GF-D8 (cell line): ENCODE results near the gene KCNJ16.

Source experiments
- DNase-seq: peaks from one replicate; lab custom pipeline; 2025; lab: John Stamatoyannopoulos, UW

Gene KCNJ16

DNA sequence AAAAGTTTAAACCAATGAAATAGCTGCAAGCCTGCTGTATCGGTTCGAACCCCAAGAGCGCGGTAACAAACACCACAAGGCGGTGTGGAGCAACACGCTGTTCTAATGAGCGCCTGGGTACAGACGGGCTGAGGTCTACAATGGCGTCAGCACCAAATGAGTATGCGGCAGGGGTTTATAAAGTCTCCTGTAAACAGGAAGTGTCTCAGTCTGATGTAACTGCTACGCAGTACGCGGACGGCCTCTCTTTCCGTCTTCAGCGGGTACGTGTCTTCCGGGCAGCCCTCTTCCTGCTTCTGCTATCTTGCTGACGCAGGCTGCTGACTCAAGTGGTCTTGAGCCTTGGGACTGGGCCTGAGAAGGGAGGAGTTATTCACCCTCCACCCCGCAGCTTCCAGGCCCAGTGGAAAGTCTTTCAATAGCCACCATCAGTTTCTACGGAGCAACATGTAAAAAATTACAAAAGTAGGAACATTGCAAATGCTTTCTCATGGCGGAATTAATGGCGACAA lies 53.8 kb downstream of the KCNJ16 start:
- no peak for DNase-seq

DNA sequence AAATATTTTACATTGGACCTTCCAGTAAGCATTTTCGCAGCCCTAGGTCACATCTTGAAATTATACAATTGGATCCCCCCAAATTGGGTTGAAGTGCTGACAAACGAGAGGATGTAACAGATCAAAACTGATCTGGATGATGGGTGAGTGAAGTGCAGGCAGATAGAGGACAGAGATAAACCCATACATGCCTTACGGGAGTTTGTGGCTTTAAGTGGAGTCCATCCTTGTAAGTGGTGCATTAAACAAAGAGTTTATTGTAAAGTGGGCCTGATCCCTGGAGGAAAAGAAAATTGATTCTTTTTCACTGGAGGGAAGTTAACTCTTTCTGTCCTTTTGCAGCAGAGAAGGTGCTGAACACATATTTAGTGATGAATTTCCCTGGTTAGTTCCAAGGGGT lies 55.3 kb downstream of the KCNJ16 start:
- DNase-seq, result no peak

DNA sequence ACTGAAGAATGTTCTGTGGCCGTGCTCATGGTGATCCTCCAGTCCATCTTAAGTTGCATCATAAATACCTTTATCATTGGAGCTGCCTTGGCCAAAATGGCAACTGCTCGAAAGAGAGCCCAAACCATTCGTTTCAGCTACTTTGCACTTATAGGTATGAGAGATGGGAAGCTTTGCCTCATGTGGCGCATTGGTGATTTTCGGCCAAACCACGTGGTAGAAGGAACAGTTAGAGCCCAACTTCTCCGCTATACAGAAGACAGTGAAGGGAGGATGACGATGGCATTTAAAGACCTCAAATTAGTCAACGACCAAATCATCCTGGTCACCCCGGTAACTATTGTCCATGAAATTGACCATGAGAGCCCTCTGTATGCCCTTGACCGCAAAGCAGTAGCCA lies 57.5 kb downstream of the KCNJ16 start:
- no peak for DNase-seq

DNA sequence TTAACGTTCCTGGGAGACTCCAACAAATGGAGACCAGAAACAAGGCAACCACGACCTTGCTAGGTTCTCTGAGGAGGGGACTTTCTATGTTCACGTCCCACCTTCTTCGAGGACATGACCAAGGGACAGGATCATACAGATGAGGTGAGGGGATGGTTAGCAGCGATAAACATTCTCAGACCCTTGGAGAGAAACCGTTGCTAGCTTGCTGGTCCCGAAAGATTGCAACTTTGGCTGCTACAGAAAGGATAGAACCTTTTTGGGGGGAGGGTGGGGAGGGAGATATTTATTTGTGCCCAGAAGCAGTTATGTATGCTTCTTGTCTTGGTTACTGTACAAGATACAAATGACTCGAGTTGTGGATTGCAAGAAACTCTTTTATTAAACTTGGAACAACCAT lies 59.0 kb downstream of the KCNJ16 start:
- no peak for DNase-seq

DNA sequence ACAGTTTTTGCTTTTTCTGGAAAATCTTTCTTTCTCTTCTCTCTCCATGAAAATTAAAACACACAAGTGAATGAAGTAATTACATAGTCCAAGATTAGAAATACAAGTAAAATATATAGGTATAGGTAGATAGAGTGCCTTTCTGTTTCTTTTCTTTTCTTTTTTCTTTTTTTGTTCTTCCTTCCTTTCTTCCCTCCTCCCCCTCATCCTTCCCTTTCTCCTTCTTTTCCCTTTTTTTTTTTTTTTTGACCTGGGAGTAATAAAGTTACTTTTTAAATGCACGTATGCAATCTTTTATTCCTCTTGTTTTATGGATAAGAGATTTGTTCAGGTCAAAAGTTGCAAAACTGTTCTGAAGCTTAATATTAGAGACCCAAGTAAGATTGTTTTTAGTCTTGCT lies 59.8 kb downstream of the KCNJ16 start:
- no peak for DNase-seq

DNA sequence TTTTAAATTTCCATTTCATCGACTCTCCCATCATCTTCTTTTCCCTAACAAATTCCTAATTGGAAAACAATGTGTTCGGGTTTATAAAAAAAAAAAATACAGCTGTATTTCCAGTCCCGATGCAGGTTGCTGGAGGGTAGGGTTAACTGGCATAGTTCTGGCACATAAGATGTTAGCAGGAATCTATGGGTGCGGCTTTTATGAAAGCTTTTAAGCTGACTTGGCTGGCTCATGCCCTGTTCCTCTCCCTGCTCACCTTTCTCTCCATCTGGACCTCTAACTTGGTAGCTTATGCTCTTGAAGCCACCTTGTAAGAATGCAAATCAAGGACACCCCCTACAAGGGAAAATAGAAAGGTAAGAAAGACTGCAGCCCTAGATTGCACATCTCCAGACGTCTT lies 61.1 kb downstream of the KCNJ16 start:
- DNase-seq, result no peak

DNA sequence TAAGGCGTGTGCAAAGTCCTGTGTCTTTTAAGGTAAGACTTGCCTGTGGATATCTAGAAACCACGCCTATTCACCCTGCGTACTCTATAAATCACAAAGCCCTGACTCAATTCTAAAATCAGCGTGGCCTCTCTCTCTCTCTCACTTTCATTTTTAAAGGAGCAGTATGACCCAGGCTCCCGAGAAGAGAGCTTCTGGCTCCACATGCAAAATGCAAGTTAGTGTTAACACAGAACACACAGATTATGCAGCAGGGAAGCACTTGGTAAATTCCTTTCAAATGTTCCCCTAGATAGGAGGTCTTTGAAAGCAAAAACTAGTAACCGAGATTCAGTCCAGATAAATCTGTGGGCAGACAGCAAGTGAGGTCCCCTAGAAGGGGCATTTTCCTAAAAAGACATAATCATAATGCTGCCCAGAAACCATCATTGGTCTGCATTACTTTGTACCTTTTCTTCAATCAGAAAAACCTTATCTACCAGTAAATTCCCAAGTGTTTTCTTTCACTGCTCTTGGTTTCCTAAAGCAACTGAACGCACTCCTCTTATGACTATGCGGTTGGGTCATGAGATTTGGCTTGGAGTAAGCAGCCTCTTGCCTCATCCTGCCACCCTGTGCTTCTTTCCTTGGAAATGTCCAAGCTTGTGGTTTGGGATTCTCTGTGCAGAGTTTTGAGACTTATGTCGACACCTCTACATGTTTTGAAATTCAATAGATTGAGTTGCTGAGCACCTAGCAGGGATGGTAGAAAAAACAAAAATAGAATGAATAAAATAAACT lies 62.6 kb downstream of the KCNJ16 start:
- no peak for DNase-seq

DNA sequence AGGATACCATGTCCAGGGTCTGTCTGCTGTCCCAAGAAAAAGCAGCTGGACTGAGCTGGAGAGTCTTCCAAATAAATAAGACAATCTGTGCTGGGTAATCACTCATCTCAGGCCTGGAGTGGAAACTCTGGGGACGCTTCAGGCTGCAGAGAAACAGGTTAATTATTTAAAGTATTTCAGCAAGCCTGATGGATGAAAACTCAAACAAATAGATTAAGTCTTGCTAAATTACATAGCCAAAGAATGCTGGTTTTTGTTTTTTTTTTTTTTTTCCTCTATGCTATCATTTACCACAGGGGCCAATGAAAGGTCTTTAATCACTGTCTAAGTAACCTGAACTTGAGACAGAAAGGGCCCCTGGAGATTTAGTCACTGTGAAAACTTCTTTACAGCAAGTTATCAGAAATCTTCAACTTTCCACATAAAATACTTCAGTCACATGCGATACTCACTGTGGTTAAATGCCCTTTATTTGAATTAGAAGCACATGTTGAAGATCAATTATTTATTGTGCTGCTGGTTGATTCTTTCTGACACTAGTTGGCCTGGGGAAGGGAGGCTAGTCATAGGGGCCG lies 63.4 kb downstream of the KCNJ16 start:
- DNase-seq, result no peak

DNA sequence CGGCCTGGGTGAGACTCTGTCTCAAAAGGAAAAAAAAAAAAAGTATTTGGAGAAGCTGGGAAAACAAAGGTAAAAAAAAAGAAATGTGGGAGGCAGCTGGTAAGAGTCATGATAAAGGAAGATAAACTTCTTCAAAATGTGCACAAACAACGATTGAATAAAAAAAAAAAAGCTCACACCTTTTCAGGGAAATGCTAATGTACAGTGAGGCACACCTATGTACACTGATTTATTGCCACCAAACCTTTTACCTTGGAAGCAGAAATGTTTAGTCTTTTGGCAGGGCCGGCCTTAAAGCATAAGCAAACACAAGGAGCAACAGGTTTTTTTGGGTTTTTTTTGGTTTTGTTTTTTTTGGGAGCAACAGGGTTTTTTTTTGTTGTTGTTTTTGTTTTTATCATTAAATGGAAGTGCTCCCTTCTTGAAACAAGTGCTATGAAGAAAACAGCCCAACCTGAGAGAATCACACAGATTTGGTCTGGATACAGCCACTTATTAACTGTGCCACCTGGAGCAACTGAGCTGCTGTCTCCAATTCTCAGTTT lies 64.5 kb downstream of the KCNJ16 start:
- no peak for DNase-seq

DNA sequence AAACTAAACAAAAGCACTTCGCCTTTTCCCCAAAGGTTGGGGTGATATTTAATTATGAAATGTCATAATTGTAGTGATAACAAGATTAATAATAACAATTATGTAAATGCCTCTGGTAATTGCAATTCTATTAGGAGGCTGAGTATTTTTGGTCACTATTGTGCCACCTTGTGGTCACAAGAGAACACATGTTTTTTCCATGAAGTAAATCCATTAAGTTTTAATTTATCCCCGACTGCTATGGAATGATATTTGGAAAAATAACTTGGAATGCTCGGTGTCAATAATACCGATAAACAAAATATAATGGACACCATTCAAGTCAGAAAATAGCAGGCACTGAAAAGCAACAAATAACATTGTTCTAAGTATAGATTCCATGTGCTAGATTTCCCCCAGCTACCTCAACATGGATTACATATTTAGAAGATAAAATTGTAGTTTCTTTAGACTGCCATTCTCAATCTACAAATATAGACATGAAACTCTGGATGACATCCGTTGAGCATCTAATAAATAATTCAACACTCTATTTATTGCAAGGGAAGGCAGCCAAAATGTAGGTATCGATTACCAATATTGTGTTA lies 69.3 kb downstream of the KCNJ16 start:
- no peak for DNase-seq

DNA sequence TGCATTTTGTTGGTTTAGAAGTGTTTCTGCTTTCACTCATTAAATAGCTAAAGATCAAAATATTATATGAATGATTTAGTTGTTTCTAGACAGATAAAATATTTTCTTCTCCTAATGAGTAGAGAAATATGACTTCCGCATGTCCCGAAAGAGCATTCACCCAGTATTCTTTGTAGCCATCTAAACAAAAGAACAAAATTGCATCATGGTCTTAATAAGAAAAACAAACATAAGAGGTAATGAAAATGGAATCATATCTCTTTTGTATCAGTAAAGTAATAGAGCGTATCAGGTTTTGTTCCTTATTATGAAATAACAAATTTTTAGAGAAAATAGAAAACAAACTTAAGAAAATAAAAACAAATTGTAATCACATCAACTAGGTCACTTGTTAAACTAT lies 78.2 kb downstream of the KCNJ16 start:
- no peak for DNase-seq

DNA sequence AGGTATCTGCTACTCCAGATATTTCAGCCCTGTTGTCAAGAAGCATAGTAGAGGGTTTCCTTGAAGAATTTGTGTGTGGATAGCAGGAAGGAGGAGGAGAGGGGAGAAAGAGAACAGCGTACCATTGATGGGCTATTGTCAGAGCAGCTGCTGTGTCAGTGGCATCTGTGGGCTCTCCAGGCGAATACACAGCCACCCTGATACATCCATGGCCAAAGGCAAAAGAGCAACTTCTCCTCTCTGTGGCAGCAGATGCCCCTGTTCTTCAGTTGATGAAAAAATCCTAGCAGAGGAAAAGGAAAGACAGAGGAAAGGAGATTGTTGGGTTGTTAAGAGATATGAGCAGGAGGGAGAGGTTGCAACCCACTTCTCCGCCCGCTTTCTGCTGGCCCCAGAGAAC lies 82.1 kb downstream of the KCNJ16 start:
- DNase-seq, result no peak

DNA sequence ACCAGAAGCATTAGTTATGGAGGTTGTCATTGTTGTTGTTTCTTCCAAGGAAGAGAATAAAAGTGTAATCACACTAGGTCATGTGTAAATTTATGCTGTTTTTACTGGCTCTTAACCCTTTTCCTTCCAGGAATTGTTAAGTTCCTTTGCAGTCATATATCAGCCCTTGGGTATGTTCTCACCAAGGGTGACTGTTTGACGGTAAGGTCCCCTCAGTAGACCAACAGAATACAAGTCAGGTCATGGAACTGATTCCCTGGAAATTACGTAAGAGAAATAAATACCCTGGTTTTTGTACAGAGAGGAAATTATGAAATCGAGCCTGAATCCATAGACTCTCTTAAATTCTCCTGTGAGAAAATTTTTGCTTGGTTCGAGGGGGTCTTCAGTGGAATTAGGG lies 83.2 kb downstream of the KCNJ16 start:
- no peak for DNase-seq

DNA sequence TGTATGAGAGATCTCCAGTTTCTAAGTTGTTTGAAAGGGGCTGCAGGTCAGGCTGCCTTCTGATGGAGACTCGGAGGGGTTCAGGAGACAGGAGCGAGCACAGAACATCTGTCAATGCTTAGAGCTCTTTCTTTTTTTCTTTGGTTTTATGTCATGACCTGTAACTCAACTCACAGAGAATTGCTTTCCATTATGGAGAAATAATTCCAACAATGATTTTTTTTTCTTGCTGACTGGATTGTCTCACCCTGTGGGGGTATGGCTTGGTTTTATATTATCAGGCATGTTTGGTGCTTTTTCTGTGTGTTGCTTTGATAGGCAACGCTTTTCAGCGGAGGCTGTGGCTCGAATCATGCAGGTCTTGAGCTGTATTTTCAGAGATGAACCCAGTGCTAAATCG lies 83.6 kb downstream of the KCNJ16 start:
- DNase-seq, result no peak

DNA sequence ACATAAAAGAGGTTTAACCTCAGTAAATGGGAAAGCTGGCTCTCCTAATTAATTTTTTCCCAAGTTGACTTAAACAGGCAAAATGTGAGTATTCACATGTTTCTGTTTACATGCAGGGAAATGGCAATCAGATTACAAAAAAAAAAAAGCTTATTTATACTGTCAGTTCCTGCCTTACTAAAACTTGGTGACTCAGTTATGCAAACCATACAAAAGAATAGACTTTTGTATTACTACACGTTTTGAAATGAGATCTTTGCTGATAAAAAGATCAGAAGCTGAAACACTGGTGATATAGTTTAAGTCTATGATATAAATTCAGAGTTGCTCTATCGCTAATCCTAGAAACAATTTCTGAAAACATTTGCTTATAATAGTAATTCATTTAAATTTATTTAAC lies 85.0 kb downstream of the KCNJ16 start:
- DNase-seq, result no peak

DNA sequence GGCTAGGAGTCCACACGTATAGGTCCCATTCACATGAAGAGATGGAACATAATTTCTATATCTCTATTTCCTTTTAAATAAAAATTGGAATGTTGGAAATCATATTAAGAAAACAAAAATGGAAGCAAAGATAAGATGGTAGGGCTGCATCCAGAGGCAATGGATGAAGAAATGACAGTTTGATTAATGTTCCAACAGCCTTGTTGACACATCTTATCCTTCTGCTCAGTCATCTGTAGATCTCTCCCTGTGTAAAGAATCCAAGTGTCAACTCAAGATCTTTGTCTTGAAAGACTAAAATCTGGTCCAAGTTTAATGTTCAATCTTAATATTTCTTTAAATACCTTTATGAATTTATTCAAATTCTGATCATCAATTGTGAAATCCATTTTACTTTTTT lies 86.5 kb downstream of the KCNJ16 start:
- DNase-seq, result no peak

DNA sequence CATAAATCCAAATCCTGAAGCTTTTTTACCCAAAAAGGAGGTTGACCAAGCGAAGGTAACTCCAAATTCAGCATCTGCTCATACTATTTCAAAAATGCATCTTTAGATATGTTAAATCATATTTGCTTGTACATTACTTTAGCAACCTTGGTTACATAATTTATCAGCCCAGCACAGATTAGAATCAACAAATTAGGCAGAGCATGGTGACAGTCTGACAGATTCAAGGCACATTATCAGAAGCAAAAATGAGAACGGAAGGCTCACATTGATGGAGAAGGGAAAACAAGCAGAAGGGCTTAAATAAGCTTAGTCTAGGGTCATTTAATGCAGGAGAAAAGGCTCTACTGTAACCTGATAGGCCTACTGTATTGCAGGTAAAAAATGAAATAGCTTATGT lies 90.4 kb downstream of the KCNJ16 start:
- no peak for DNase-seq

DNA sequence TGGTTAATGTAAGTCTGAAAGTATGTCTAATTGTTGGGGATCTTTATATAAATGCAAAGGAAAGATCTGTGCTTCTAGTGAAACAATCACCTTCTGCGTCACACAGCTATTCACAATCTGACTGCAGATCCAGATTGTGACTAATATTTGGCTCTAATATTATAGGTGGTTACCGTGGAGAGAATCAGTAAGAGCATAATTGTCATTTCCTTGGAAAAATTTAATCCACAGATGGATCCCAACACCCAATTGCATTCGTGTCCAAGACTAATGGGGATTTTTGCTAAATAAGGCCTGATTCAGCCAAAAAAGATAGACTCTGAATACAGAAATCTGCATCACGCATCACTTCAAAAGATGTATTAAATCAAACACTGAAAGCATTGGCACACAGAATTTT lies 91.6 kb downstream of the KCNJ16 start:
- DNase-seq, result no peak

DNA sequence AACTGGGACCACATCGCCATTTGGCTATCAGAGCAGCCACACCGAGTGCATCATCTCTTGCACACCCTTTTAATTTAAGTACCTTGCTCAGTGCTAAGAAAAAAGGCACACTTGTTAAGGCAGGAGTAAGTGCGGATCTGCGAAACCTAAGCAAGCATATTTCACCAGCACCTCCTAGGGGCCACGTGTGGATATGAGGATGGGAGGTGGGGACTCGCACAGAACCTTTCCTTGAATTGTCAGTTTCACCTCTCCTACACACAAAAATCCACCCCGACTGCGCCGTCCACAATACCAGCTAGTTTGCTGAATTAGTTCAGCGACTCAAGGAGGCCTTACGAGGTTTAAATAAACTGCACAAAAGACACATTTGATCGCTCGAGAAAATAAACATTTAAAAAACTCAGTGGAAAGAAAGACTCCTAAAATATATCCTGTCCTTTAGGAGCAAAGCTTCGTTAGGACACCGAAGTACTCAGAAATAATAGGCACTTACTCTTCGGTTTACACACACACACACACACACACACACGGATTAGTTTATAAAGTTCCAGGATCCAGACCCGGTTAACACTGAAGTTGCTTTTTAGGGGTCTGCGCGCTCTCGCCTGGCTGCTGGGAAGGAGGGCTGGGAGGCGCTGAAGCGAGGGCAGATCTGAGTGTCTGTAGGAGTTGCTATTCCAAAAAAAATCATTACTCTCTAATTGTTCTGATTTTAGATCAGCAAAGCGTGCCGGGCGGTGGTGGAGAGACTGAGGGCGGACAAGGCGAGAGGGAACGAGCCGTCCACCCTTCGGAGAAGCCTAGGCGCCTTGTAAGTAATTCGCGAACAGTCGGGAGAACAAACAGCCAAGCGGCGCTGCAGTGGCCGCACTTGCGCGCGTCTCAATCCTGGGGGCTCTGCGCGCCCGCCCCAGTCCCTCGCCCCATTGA lies 93.3 kb downstream of the KCNJ16 start:
- no peak for DNase-seq

DNA sequence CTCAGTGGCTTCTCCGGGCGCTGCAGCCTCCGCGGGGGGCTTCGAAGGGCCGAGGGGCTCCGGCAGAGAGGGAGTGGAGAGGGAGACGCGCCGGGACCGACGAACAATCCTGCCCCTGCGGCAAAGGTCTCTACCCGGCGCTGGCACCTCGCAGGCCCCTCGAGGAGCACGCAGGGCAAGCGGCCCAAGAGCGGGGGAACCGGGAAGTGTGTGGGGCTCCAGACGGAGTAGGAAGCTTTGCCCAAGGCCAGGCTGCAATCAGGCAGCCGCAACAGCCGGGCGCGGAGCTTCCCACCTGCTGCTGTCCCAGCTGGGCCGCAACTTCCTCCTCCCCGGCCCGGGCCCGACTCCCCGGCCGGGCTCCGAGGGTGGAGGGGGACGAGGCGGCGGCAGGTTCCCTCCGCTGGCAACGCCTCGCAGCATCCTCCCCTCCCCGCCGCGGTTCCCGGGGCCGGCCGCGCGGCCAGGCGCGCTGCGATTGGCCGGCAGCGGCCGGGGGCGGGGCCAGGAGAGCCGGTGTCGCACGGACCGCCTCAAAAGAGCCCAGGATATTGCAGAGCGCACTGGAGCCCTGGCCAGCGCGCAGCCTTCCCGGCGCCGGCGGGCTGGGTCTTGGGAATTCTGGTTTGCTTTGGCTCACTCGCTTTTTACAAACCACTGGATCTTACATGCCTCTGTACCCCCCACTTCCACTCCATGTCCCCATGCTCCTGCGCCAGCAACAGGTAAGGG lies 94.1 kb downstream of the KCNJ16 start, which contains the start of gene KCNJ2:
KCNJ2 (plus strand) TSS at position 556 of the 732 bp plus-strand sequence. CDS start 5,508 bp downstream, outside the sequence.
- DNase-seq, result no peak
